Measurements from ENCODE around the gene NCOA7.

NCOA7 gene

DNA sequence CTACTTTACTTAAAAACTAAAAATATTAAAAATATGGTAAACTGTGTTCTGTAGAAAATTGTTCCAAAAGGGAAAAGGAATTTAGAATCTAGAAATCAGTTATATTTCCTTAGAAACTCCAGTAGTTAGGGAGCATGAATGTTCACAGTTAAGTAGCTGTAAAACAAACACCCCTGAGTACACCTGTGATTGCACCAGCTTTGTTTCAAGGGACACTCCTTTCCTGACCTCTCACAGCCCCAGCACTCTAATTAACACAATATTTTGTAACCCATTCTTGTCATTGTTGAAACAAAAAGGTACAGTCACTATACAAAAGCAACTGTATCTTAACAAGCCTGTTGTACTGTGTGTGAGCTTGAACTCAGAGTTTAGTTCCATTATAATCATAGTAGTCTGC, 72.3 kb downstream of the NCOA7 start:
- no peak for ATAC-seq
- TF ChIP-seq, protein P1, sequence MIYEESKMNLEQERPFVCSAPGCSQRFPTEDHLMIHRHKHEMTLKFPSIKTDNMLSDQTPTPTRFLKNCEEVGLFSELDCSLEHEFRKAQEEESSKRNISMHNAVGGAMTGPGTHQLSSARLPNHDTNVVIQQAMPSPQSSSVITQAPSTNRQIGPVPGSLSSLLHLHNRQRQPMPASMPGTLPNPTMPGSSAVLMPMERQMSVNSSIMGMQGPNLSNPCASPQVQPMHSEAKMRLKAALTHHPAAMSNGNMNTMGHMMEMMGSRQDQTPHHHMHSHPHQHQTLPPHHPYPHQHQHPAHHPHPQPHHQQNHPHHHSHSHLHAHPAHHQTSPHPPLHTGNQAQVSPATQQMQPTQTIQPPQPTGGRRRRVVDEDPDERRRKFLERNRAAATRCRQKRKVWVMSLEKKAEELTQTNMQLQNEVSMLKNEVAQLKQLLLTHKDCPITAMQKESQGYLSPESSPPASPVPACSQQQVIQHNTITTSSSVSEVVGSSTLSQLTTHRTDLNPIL (CRISPR knock-in tag; IDR thresholded peaks at IDR 0.05; ENCODE audit: low read depth) = no peak
- TF ChIP-seq TOX (CRISPR knock-in tag; IDR thresholded peaks at IDR 0.05; ENCODE audit: borderline replicate concordance) (no peak), GLIS3 (CRISPR knock-in tag; IDR thresholded peaks at IDR 0.05) (no peak), ZFP30 (CRISPR knock-in tag; IDR thresholded peaks at IDR 0.05) (no peak), ZC3H10 (CRISPR knock-in tag; IDR thresholded peaks at IDR 0.05) (no peak), ZNF8 (CRISPR knock-in tag; IDR thresholded peaks at IDR 0.05) (no peak), PPARA (CRISPR knock-in tag; IDR thresholded peaks at IDR 0.05; ENCODE audit: borderline replicate concordance) (no peak), ISL1 (CRISPR knock-in tag; IDR thresholded peaks at IDR 0.05) (no peak), CSDC2 (CRISPR knock-in tag; IDR thresholded peaks at IDR 0.05) (no peak), ZNF565 (CRISPR knock-in tag; conservative IDR thresholded peaks at IDR 0.05; ENCODE audit: low read depth) (no peak), ZFP3 (CRISPR knock-in tag; IDR thresholded peaks at IDR 0.05) (no peak), RARB (CRISPR knock-in tag; IDR thresholded peaks at IDR 0.05) (no peak), ARNTL (CRISPR knock-in tag; IDR thresholded peaks at IDR 0.05; ENCODE audit: borderline replicate concordance, low read depth) (no peak), ESRRG (CRISPR knock-in tag; IDR thresholded peaks at IDR 0.05) (no peak), TCF4 (CRISPR knock-in tag; IDR thresholded peaks at IDR 0.05; ENCODE audit: borderline replicate concordance) (no peak), OSR1 (CRISPR knock-in tag; IDR thresholded peaks at IDR 0.05) (no peak)
- TF ChIP-seq, protein P2, sequence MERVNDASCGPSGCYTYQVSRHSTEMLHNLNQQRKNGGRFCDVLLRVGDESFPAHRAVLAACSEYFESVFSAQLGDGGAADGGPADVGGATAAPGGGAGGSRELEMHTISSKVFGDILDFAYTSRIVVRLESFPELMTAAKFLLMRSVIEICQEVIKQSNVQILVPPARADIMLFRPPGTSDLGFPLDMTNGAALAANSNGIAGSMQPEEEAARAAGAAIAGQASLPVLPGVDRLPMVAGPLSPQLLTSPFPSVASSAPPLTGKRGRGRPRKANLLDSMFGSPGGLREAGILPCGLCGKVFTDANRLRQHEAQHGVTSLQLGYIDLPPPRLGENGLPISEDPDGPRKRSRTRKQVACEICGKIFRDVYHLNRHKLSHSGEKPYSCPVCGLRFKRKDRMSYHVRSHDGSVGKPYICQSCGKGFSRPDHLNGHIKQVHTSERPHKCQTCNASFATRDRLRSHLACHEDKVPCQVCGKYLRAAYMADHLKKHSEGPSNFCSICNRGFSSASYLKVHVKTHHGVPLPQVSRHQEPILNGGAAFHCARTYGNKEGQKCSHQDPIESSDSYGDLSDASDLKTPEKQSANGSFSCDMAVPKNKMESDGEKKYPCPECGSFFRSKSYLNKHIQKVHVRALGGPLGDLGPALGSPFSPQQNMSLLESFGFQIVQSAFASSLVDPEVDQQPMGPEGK (CRISPR knock-in tag; IDR thresholded peaks at IDR 0.05; ENCODE audit: borderline replicate concordance) = no peak
- TF ChIP-seq, protein P3, sequence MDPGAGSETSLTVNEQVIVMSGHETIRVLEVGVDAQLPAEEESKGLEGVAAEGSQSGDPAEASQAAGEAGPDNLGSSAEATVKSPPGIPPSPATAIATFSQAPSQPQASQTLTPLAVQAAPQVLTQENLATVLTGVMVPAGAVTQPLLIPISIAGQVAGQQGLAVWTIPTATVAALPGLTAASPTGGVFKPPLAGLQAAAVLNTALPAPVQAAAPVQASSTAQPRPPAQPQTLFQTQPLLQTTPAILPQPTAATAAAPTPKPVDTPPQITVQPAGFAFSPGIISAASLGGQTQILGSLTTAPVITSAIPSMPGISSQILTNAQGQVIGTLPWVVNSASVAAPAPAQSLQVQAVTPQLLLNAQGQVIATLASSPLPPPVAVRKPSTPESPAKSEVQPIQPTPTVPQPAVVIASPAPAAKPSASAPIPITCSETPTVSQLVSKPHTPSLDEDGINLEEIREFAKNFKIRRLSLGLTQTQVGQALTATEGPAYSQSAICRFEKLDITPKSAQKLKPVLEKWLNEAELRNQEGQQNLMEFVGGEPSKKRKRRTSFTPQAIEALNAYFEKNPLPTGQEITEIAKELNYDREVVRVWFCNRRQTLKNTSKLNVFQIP (CRISPR knock-in tag; IDR thresholded peaks at IDR 0.05; ENCODE audit: borderline replicate concordance, low read depth) = no peak
- TF ChIP-seq, protein P4, sequence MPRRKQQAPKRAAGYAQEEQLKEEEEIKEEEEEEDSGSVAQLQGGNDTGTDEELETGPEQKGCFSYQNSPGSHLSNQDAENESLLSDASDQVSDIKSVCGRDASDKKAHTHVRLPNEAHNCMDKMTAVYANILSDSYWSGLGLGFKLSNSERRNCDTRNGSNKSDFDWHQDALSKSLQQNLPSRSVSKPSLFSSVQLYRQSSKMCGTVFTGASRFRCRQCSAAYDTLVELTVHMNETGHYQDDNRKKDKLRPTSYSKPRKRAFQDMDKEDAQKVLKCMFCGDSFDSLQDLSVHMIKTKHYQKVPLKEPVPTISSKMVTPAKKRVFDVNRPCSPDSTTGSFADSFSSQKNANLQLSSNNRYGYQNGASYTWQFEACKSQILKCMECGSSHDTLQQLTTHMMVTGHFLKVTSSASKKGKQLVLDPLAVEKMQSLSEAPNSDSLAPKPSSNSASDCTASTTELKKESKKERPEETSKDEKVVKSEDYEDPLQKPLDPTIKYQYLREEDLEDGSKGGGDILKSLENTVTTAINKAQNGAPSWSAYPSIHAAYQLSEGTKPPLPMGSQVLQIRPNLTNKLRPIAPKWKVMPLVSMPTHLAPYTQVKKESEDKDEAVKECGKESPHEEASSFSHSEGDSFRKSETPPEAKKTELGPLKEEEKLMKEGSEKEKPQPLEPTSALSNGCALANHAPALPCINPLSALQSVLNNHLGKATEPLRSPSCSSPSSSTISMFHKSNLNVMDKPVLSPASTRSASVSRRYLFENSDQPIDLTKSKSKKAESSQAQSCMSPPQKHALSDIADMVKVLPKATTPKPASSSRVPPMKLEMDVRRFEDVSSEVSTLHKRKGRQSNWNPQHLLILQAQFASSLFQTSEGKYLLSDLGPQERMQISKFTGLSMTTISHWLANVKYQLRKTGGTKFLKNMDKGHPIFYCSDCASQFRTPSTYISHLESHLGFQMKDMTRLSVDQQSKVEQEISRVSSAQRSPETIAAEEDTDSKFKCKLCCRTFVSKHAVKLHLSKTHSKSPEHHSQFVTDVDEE (CRISPR knock-in tag; IDR thresholded peaks at IDR 0.05) = no peak
- TF ChIP-seq, protein P5, sequence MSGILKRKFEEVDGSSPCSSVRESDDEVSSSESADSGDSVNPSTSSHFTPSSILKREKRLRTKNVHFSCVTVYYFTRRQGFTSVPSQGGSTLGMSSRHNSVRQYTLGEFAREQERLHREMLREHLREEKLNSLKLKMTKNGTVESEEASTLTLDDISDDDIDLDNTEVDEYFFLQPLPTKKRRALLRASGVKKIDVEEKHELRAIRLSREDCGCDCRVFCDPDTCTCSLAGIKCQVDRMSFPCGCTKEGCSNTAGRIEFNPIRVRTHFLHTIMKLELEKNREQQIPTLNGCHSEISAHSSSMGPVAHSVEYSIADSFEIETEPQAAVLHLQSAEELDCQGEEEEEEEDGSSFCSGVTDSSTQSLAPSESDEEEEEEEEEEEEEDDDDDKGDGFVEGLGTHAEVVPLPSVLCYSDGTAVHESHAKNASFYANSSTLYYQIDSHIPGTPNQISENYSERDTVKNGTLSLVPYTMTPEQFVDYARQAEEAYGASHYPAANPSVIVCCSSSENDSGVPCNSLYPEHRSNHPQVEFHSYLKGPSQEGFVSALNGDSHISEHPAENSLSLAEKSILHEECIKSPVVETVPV (CRISPR knock-in tag; IDR thresholded peaks at IDR 0.05) = no peak

DNA sequence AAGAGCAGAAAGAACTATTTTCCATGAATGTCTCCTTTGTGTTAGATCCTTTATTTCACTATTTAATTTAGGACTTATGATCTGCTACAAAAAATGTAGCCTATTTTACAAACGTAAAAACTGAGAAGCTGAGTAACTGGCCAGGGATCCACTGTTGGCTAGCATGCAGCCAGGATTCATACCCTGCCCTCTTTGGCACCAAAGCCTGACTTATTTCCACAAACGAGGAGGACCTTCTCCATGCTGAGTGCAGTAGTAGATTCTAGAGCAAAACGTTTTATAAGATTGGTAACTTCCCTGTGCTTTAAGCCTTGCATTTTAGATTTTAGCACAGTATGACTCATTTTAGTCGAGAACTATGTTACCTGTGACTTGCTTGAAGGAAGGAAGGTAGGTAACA, 74.3 kb downstream of the NCOA7 start:
- no peak for ATAC-seq
- TF ChIP-seq ZC3H10 (CRISPR knock-in tag; IDR thresholded peaks at IDR 0.05) (no peak), ARNTL (CRISPR knock-in tag; IDR thresholded peaks at IDR 0.05; ENCODE audit: borderline replicate concordance, low read depth) (no peak), OSR1 (CRISPR knock-in tag; IDR thresholded peaks at IDR 0.05) (no peak), ZNF70 (CRISPR knock-in tag; IDR thresholded peaks at IDR 0.05) (no peak)
- TF ChIP-seq, protein P3 (CRISPR knock-in tag; IDR thresholded peaks at IDR 0.05; ENCODE audit: borderline replicate concordance, low read depth) = no peak
- TF ChIP-seq, protein P1 (CRISPR knock-in tag; IDR thresholded peaks at IDR 0.05; ENCODE audit: low read depth) = no peak
